Cardiac muscle cell (in vitro differentiated cells and primary cell): ENCODE results near the gene AVL9. TPM values are rescaled to one million over a fixed set of nuclear protein-coding genes. Genes with fewer than 3 reads are reported as not detected.

Source experiments
- DNase-seq, 2 donors: peaks; one replicate each; pipeline versions ENCODE4 v3.0.0 to v3.0.0-alpha.2; 2010 to 2017; ENCODE audit warnings: low read depth in 1 of 2, low spot score in 1 of 2
- H3K27ac ChIP-seq: fragments of 200-600 bp; sonication (generic); 2 replicates; pipeline ENCODE4 v1.5.1; 2016
- H3K27me3 ChIP-seq: fragments of 200-600 bp; sonication (generic); 2 replicates; pipeline ENCODE4 v1.6.0; 2016; ENCODE audit warnings: control low read depth
- H3K36me3 ChIP-seq: fragments of 200-600 bp; sonication (generic); 2 replicates; pipeline ENCODE4 v1.5.1; 2016; ENCODE audit warnings: control low read depth
- H3K4me1 ChIP-seq: fragments of 200-600 bp; sonication (generic); 2 replicates; pipeline ENCODE4 v1.8.1; 2017; ENCODE audit warnings: low read depth, mild to moderate bottlenecking, mixed run types
- H3K4me3 ChIP-seq: fragments of 200-600 bp; sonication (generic); 2 replicates; pipeline ENCODE4 v1.5.1; 2016; ENCODE audit warnings: mild to moderate bottlenecking
- H3K9me3 ChIP-seq: fragments of 200-600 bp; sonication (generic); 2 replicates; pipeline ENCODE4 v1.5.1; 2017; ENCODE audit warnings: low read depth, mild to moderate bottlenecking, control low read depth
- polyA plus RNA-seq: library from polyadenylated mRNA; unstranded; fragments of >200 nt; fragmentation: Nextera tagmentation; extraction: Ambion mirVana; gene quantifications from 2 replicates; pipeline ENCODE4 v1.2.1, GENCODE V29; 2016
- total RNA-seq: library from RNA; depleted of rRNA; stranded (reverse); fragments of >200 nt; gene quantifications from 2 replicates; pipeline ENCODE4 v1.2.3, GENCODE V29; 2016
- TF ChIP-seq, protein P1 (sequence below): IDR thresholded peaks from 2 replicates; pipeline ENCODE4 v1.5.1; 2012; ENCODE audit warnings: low read depth, mild to moderate bottlenecking, low read length

Gene AVL9
- total RNA-seq (19.9 and 20.0 TPM in 2 replicates), polyA plus RNA-seq (12.7 and 13.3 TPM in 2 replicates)

GRCh38 chr7:32495298-32496051, at the start of gene AVL9:
Gene AVL9, plus strand, starts transcription at chr7:32495489. Its CDS starts 221 bp downstream, at chr7:32495710.
- Histone ChIP-seq H3K9me3 (no peaks in the 10 kb centered on the region), H3K27me3 (no peaks in the 10 kb centered on the region), H3K36me3 (no peaks in the 10 kb centered on the region), H3K4me1 (peaks cover 5% of the 10 kb centered on the region), H3K4me3 (peak within 1 kb of the TSS; percentile 80), H3K27ac (peak within 1 kb of the TSS; percentile 96)
- TF ChIP-seq, protein P1, sequence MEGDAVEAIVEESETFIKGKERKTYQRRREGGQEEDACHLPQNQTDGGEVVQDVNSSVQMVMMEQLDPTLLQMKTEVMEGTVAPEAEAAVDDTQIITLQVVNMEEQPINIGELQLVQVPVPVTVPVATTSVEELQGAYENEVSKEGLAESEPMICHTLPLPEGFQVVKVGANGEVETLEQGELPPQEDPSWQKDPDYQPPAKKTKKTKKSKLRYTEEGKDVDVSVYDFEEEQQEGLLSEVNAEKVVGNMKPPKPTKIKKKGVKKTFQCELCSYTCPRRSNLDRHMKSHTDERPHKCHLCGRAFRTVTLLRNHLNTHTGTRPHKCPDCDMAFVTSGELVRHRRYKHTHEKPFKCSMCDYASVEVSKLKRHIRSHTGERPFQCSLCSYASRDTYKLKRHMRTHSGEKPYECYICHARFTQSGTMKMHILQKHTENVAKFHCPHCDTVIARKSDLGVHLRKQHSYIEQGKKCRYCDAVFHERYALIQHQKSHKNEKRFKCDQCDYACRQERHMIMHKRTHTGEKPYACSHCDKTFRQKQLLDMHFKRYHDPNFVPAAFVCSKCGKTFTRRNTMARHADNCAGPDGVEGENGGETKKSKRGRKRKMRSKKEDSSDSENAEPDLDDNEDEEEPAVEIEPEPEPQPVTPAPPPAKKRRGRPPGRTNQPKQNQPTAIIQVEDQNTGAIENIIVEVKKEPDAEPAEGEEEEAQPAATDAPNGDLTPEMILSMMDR = no peak
- peak; percentile 98 for DNase-seq

DNA sequence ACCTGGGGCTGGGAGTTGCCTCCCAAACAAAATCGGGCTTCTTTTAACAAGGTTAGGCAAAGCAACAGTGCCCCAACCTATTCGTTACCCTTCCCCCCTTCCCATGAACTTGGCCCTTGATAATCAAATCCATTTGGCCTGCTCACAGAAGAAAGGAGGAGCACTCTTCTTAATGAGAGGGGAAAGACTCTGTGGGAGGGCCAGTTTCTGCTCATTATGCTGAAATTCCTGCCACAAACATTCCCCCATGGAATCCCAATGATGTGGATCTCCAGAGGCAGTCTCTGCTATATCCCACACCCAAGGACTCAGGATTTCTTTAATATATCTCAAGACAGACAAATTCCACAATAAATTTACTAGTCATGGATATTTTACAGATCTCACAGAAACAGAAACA, 48.1 kb upstream of the AVL9 start:
- H3K4me3 ChIP-seq = no peak overlapping the region
- H3K27me3 ChIP-seq = no peaks in the 10 kb centered on the region
- no peaks in the 10 kb centered on the region for H3K9me3 ChIP-seq
- DNase-seq = no peak
- H3K4me1 ChIP-seq = no peaks in the 10 kb centered on the region
- no peaks in the 10 kb centered on the region for H3K36me3 ChIP-seq
- H3K27ac ChIP-seq = no peak overlapping the region
- TF ChIP-seq, protein P1 = no peak

GRCh38 chr7:32453341-32454011, 41.8 kb upstream of the AVL9 start:
- Histone ChIP-seq H3K27ac (no peak overlapping the region), H3K27me3 (no peaks in the 10 kb centered on the region), H3K4me3 (no peak overlapping the region), H3K36me3 (no peaks in the 10 kb centered on the region), H3K9me3 (no peaks in the 10 kb centered on the region), H3K4me1 (no peaks in the 10 kb centered on the region)
- DNase-seq = no peak
- TF ChIP-seq, protein P1 = no peak

DNA sequence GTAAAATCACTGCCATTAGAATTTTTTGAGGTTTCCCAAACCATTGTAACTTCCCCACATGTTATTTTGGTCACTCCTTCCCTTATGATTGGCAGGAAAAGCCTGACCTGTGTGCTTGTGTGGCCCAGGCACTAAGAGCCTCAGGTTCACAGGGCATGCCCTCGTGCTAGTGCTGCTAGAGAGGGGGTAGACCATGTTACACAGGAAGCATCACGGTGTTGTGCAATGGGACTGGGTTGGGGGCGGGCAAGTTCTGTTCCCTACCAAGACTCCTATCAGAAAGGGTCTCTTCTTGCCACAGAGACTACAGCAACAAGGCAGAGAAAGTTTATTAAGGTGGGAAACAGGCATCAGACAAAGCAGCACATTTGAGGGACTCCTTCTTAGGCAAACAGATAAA, 37.3 kb upstream of the AVL9 start:
- no peak overlapping the region for H3K4me3 ChIP-seq
- H3K36me3 ChIP-seq = no peaks in the 10 kb centered on the region
- H3K4me1 ChIP-seq = peaks cover 14% of the 10 kb centered on the region
- DNase-seq = no peak
- TF ChIP-seq, protein P1 = no peak
- H3K9me3 ChIP-seq = no peaks in the 10 kb centered on the region
- H3K27me3 ChIP-seq = no peaks in the 10 kb centered on the region
- H3K27ac ChIP-seq = no peak overlapping the region

DNA sequence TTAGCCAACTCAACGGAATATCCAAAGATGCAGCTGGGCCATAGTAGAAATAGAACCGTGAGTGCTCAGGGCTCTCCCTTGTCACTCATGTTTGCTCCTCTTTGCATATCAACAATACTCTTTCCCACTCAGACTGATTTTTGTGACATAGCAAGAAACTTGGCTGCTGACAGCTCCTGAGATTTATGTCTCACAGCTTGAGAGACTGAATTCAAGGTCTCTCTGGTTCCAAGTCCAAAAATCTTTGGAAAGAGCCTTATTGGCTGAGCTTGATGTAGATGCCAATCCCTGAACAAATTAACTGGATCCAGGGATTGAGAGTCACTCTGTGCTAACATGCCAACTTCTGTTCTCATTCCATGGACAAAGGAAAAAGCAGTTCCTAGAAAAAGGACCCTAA, 35.5 kb upstream of the AVL9 start:
- peaks cover 18% of the 10 kb centered on the region for H3K4me1 ChIP-seq
- TF ChIP-seq, protein P1 = no peak
- no peak overlapping the region for H3K4me3 ChIP-seq
- no peak overlapping the region for H3K27ac ChIP-seq
- DNase-seq = no peak
- no peaks in the 10 kb centered on the region for H3K36me3 ChIP-seq
- no peaks in the 10 kb centered on the region for H3K27me3 ChIP-seq
- H3K9me3 ChIP-seq = no peaks in the 10 kb centered on the region
